ENCODE measurements around the gene TGFB2.

The TGFB2 gene

DNA sequence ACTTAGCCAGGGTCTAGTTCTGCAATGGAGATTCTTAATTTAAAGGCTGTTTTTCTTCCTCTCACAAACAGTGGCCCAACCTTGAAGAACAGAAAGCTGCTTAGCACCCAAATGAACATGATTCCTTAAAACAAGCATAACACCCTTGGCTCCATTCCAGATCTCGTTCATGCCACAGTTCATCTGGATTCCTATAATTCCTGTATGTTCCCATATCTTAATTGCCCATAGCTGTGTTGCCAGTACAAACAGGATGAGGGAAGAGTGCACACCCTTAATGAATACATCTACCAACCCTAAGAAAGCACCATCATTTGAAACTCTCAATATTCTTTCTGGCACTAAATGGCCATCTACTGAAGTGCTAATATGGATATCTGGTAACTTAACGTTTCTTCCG is 45.5 kb downstream of the TGFB2 start:
- DNase-seq (ENCODE audit: low spot score): no peak

DNA sequence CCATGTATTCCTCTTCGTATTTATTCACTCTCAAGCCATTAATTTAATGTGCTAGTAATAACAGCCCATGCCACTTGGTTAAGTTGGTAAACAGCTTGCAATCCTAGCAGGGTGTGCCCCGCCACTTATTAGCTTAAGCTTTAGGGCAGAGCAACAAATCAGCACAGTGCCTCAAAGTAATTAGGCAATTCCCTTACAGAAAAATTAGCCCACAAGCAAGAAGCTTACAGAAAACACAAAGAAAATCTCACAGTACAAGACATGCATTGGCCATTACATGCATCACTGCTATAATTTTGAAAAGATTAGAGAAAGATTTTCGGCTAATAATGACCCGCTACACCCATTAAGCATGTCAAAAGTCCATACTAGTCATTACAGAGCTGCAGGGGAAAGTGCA is 47.6 kb downstream of the TGFB2 start:
- DNase-seq (ENCODE audit: low spot score): no peak

- no peak for DNase-seq (ENCODE audit: low spot score)
Observed at GRCh38 chr1:218394416-218394815, 49.3 kb downstream of the TGFB2 start.

DNA sequence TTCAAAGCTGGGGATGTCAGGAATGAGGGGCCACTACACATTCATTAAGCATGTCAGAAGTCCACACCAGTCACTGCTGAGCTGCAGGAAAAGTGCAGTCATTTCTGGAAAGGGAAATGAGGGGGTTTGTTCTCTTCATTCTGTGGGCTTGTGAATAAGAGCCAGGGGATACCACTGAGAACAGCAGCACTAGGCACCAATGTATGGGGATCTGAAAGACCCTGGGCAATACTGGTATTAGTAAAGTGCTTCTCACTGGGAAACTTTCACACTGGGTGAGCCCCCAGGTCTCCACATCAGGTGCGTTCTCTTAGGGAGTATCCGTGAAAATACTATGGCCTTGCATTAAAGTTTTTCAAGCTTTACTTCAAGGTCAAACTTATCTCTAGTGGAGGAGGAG is 49.9 kb downstream of the TGFB2 start:
- DNase-seq (ENCODE audit: low spot score): no peak

DNA sequence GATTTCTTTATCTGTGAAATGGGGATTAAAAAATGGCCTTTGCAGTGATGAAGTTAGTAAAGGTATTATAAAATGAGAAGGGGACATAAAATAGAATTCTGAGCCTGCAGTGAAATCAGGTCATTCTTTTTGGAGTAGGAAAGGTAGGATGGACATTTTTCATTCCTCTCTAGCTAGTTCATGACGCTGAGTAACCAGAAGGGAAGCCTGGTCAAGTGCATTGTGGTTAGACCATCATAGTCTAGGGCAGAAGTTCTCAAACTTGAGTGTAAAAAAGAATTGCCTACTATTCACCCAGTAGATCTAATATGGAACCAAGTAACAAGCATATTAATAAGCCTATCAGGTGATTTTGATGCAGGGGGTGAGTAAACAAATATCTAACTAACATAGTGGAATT is 50.8 kb downstream of the TGFB2 start:
- DNase-seq (ENCODE audit: low spot score): peak; percentile 31

DNA sequence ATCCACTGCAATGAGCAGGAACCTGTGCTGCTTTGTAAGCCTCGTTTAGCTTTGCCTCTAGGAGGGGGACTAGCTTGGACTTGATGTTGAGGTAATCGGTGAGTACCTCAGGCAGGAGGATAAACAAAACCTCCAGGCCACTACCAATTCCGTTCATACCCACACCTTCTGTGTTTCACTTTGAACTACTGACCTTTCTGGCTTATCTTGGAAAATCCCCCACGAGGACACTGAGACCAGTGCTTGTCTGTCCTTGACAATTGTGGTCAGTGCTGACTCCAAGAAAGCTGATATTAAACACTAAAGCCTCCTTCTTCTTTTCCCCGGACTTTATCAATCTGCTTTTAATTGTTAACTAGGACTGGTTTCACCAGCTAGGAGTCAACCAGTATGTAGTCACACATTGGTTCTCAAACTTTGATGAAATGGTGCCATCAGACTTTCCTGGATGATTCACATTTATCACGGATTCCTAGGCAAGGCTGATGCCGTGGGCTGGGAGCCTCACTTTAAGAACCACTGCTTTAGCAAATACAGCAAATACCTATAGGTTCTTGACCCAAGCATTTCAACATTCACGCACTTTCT is 52.7 kb downstream of the TGFB2 start:
- peak; percentile 13 for DNase-seq (ENCODE audit: low spot score)

DNA sequence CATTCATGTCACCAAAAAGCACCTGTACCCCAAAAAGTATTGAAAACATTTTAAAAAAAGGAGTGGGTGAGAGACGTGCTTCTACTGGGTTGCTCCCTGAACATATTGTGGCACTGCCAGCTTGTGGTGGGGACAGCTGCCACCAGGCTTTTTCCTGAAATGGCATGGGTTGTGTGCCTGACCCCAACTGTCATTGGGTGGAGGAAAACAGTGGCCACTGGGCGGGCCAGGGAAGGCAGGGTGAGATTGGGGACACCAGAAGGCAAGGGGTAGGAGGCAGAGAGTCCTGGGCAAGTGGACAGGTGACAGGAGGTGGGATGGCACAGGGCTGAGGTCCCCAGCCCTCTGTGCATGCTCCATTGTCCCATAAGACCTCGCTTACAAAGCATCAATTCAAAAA is 55.5 kb downstream of the TGFB2 start:
- no peak for DNase-seq (ENCODE audit: low spot score)

GRCh38 chr1:218401441-218401997 is 56.4 kb downstream of the TGFB2 start:
- DNase-seq (ENCODE audit: low spot score): no peak

DNA sequence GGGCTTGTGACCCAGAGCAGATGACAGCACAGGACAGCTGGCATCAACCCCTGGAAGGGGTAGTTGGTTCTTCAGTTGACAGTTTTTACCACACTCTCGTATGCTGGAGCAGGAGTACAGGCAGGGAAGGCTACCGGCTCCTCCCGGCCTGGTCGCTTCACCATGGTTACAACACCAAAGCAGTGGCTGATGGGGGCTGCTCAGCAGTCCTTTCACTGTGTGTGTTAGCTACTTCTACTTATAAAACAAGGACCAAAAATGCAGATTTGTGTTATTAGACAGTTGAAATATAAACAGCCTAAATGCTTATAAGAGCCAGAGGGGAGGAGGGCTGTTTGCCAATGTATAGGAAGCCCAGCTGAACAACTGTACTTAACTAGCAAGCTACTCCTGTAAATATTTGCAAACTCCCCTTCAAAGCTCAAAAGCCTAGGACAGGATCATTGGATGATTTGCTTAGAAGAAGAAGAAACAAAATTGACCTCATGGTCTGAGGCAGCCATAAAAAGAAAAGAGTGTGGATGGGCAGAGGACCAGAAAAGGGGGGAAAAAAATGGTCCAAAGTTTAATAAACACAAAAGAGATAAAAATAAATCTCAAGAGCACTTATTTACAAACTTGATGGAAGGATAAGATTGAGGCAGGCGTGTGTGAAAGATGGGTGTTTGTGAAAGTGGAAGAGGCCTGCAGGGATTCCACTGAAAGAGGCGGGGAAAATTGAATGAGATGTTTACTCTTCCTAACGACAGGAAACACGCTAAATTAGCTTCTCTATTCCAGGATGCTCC is 57.1 kb downstream of the TGFB2 start:
- no peak for DNase-seq (ENCODE audit: low spot score)

GRCh38 chr1:218402786-218403120 is 57.6 kb downstream of the TGFB2 start:
- DNase-seq (ENCODE audit: low spot score): no peak

DNA sequence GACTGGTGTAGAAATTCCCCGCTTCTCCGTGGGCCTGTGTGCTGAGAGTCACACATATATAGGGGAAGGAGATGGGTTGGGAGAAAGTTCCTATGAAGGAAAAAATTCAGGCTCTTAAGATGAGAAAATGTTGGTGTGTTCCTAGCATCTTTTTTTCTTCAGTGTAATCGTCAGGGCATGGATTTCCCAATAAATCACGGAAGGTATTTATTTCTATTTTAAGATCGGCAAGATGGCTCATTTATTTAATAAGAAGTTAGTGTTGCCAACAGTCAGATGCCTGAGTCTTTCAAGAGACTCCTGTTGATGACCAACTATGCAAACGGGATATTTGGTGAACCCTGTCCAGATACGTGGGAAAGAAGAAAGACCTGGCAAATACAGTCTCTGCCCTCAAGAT is 58.2 kb downstream of the TGFB2 start:
- DNase-seq (ENCODE audit: low spot score): no peak

GRCh38 chr1:218407630-218408029 is 62.5 kb downstream of the TGFB2 start:
- no peak for DNase-seq (ENCODE audit: low spot score)

DNA sequence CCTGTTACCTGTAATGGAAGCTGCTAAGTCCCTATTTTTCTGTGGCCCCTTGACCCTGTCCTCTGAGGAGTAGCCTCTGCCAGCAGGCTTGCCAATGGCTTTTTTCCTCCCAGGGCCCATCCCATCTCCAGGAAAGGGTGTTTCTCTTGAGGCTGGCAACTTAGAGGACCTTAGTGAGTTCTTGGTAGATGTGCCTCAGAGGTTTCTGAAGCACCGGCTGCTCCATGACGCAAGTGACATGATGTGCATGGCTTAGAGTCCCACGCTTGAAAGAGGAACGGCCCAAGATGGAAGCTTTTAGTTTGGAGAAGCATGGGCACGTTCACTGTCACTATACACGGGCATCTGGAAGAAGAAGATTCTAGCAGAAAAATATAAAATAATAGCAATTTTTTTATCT is 63.0 kb downstream of the TGFB2 start:
- no peak for DNase-seq (ENCODE audit: low spot score)

- DNase-seq (ENCODE audit: low spot score): no peak
Observed at GRCh38 chr1:218408942-218409341, 63.8 kb downstream of the TGFB2 start.

DNA sequence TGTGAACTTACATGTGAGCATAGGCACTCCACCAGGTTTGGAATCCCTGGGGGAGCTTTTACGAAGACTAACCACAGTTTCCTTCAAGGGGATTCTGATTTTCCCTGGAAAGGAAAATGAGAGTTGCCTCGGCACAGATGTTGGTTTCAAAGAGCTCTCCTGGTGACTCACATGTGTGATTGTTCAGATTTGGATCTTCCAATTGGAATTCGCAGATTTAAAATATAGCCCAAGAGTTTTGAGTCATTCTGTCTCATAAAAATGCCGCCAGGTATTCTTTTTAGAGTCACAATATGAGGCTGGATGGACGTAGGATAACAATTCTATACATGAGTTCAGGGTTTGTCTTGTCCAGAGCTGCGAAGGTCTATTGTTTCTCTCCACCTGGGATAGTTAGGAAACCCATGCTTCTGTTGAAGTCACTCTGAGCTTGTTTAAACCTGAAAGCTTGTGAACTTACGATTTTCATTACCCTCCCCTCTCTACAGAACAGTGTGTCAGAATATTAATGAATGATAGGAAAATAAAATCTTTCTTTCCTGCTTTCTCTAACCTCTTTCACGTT is 64.9 kb downstream of the TGFB2 start:
- no peak for DNase-seq (ENCODE audit: low spot score)

DNA sequence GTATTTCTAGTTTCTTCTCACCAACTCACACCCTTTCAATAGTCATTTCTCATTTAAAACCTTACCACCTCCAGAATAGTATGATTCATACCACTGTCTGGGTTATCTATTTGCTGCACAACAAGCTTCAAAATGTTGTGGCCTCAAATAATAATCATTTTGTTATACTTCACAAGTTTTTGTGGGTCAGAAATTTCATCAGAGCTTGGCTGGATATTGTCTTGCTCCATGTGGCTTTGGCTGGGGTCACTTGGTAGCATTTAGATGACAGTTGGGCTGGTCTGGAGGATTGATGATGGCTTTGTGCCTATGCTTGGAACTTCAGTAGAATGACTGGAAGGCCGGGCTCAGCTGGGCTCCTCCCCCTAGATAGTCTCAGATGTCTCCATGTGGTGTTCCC is 66.0 kb downstream of the TGFB2 start:
- DNase-seq (ENCODE audit: low spot score): no peak

DNA sequence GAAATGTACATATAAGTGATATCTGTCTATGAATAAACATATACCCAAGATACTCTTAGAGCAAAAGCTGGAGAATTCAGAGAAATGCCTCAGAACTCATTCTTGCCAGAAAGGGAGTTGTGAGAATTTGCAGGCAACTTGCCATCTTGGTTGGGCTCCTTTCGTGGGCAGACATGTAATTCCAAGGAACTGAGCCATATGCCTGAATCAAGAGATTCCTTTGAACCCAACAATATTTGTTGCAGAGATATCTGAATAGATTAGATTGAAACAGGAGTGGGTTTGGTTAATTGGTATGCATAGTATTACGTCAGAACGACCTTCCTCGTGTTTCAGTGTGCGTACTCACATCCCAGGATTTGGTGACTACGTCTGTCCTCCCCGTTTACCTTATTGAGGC is 67.0 kb downstream of the TGFB2 start:
- DNase-seq (ENCODE audit: low spot score): peak; percentile 60

DNA sequence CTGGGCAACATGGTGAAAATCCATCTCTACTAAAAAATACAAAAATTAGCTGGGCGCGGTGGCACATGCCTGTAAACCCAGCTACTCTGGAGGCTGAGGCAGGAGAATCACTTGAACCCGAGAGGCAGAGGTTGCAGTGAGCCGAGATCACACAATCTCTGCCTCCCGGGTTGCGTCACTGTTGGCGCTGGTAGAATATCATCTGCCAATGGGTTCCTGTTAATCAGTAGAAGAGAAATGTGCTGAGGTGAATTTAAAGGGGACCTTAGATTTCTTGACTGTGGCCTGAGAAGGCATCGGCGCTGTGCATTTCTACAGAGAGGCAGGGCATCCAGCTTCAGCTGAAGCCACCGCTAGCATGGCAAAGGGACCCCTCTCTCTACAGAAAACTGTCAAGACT is 68.0 kb downstream of the TGFB2 start:
- no peak for DNase-seq (ENCODE audit: low spot score)

GRCh38 chr1:218414060-218414728 is 69.1 kb downstream of the TGFB2 start:
- DNase-seq (ENCODE audit: low spot score): no peak

DNA sequence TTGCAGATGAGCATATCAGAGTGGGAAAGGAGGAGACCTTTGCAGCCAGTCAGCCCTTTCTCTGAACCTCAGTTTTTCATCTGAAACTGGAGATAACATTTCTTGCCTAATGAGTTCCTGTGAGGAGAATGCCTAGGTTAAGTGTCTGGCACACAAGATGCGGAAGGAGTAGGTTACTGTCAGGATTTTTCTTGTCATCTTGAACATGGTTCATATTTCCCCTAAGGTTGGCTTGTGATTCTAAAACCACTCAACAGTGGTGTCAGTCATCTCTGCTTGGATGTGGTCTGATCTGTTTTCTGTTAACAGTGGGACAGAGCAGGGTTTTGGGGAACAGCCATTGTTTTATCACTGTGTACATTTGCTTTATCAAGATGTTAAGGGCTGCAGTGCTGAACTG is 70.6 kb downstream of the TGFB2 start:
- no peak for DNase-seq (ENCODE audit: low spot score)

- DNase-seq (ENCODE audit: low spot score): no peak
Observed at GRCh38 chr1:218421531-218421930, 76.4 kb downstream of the TGFB2 start.

DNA sequence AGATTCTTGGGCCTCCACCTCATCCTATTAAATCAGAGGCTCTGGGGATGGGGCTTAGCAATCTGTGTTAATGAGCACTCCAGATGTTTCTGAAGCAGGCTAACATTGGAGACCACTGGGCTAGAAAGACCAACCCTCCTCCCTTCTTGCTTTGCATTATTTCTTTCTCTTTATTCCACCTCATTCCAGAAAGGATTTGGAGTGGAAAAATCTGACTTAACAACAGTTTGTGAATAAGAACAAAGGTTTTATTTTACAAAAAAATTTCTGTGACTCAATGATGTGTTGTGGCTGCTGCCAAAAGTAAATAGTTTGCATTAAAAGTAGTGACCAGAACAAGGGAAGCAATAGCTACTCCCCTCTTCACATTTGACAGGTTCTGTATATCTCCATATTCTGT is 79.4 kb downstream of the TGFB2 start:
- no peak for DNase-seq (ENCODE audit: low spot score)

Measured in AG08395 (cell line).